ENCODE data around the gene STAP2. TPM values are rescaled to one million over a fixed set of nuclear protein-coding genes. Genes with fewer than 3 reads are reported as not detected.

STAP2 gene
- total RNA-seq, result 1 to 10 TPM in 3 of 4 donors, not detected in 1; 3.1 to 6.0 (median 4.8) TPM

GRCh38 chr19:4338441-4339355 lies at the start of gene STAP2:
Gene STAP2, minus strand, starts transcription at chr19:4338827. Its CDS starts 74 bp downstream, at chr19:4338753.
- TF ChIP-seq, protein P1, sequence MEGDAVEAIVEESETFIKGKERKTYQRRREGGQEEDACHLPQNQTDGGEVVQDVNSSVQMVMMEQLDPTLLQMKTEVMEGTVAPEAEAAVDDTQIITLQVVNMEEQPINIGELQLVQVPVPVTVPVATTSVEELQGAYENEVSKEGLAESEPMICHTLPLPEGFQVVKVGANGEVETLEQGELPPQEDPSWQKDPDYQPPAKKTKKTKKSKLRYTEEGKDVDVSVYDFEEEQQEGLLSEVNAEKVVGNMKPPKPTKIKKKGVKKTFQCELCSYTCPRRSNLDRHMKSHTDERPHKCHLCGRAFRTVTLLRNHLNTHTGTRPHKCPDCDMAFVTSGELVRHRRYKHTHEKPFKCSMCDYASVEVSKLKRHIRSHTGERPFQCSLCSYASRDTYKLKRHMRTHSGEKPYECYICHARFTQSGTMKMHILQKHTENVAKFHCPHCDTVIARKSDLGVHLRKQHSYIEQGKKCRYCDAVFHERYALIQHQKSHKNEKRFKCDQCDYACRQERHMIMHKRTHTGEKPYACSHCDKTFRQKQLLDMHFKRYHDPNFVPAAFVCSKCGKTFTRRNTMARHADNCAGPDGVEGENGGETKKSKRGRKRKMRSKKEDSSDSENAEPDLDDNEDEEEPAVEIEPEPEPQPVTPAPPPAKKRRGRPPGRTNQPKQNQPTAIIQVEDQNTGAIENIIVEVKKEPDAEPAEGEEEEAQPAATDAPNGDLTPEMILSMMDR (IDR thresholded peaks at IDR 0.05), result no peak
- TF ChIP-seq POLR2A (IDR thresholded peaks at IDR 0.05) (no peak), EP300 (IDR thresholded peaks at IDR 0.05) (no peak)

GRCh38 chr19:4386041-4386782 lies 47.6 kb upstream of the STAP2 start:
- Histone ChIP-seq H3K36me3 (no peaks in the 10 kb centered on the region), H3K27ac (peak overlapping the region; percentile 65 to 92 (median 78)), H3K27me3 (no peaks in the 10 kb centered on the region), H3K4me3 (no peak overlapping the region), H3K4me1 (peaks cover 5 to 91% (median 58%) of the 10 kb centered on the region in 4 donors), H3K9me3 (no peaks in the 10 kb centered on the region)
- 44 to 51% methylated on average over 13 of the region's 13 CpGs for WGBS, 2 donors
- TF ChIP-seq EP300 (IDR thresholded peaks at IDR 0.05), result no peak
- TF ChIP-seq, protein P1 (IDR thresholded peaks at IDR 0.05), result peak in 2 of 5 experiments; percentile 24 to 35
- DNase-seq (ENCODE audit: low spot score in 2 of 2), result no peak

More at GRCh38 chr19:4338441-4339355, at the start of gene STAP2:
- H3K9me3 ChIP-seq, result no peaks in the 10 kb centered on the region
- peak within 1 kb of the TSS; percentile 18 to 53 (median 36) for H3K4me3 ChIP-seq
- H3K27me3 ChIP-seq, result no peaks in the 10 kb centered on the region
- peak within 1 kb of the TSS in 3 of 4 donors; percentile 3 to 75 (median 72) for H3K27ac ChIP-seq
- peaks cover 0 to 21% (median 5%) of the 10 kb centered on the region in 4 donors for H3K4me1 ChIP-seq
- no peak for DNase-seq (ENCODE audit: low spot score in 2 of 2)
- 52 to 56% methylated on average over 21 to 24 of the region's 27 CpGs for WGBS, 2 donors
- no peaks in the 10 kb centered on the region for H3K36me3 ChIP-seq

- Histone ChIP-seq H3K36me3 (no peaks in the 10 kb centered on the region), H3K4me1 (peaks cover 5 to 91% (median 52%) of the 10 kb centered on the region in 4 donors), H3K4me3 (no peak overlapping the region), H3K9me3 (no peaks in the 10 kb centered on the region), H3K27me3 (no peaks in the 10 kb centered on the region), H3K27ac (peak overlapping the region; percentile 65 to 92 (median 78))
- WGBS, 2 donors, result 41 to 45% methylated on average over 11 to 15 of the region's 15 CpGs
- TF ChIP-seq POLR2A (IDR thresholded peaks at IDR 0.05) (no peak), EP300 (IDR thresholded peaks at IDR 0.05) (peak in 1 of 2 donors; percentile 55)
- TF ChIP-seq, protein P1 (IDR thresholded peaks at IDR 0.05), result no peak
- DNase-seq (ENCODE audit: low spot score in 2 of 2), result no peak
Observed at GRCh38 chr19:4385291-4386040, 46.8 kb upstream of the STAP2 start.

DNA sequence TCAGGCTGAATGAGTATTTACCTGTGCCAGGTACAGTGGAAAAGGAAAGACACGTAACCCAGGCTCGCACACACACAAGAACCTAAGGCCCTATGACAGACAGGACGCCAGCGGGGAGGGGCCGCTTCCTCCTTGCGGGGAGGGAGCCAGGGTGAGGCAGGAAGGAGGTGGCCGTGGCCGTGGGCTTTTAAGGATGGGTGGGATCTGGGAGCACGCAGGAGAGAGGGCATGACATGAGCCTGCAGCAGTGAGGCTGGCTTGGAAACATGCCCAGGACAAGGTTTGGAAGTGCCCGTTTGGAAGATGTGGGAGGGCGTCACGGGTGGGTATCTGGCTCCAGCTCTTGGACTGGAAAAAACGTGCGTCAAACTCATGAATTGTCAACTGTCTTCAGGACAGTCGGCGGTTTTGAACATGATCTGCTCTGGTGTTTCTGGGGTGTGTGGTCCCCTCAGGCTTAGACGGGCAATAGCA lies 41.7 kb upstream of the STAP2 start:
- DNase-seq (ENCODE audit: low spot score in 2 of 2), result no peak

More for the DNA sequence above, 41.7 kb upstream of the STAP2 start:
- no peaks in the 10 kb centered on the region for H3K27me3 ChIP-seq
- TF ChIP-seq EP300 (IDR thresholded peaks at IDR 0.05), result peak in 1 of 2 donors; percentile 71
- TF ChIP-seq POLR2A (IDR thresholded peaks at IDR 0.05), result no peak
- TF ChIP-seq, protein P1 (IDR thresholded peaks at IDR 0.05), result no peak
- H3K27ac ChIP-seq, result peak overlapping the region; percentile 70 to 92 (median 78)
- peaks cover 3 to 92% (median 56%) of the 10 kb centered on the region in 4 donors for H3K4me1 ChIP-seq
- no peaks in the 10 kb centered on the region for H3K36me3 ChIP-seq
- no peaks in the 10 kb centered on the region for H3K9me3 ChIP-seq
- peak overlapping the region in 1 of 4 donors; percentile 21 for H3K4me3 ChIP-seq
- WGBS, 2 donors, result 23 to 27% methylated on average over 17 of the region's 17 CpGs
